Measurements from ENCODE around the gene ADCY3. TPM values are rescaled to one million over a fixed set of nuclear protein-coding genes. Genes with fewer than 3 reads are reported as not detected.

The ADCY3 gene
- total and polyA plus RNA-seq, 9 of the 15 experiments (the other 6 are each of a cell fraction or from before 2014, with no cell fraction given), result 1.5 to 54.8 (median 26.3) TPM

GRCh38 chr2:24914713-24915112 lies 5.3 kb downstream of the ADCY3 start:
- intact Hi-C loops (cut with micrococcal nuclease) (no loop called here), in situ Hi-C loops (cut with MboI) (no loop called here)
- Histone ChIP-seq H3K27me3 (ENCODE audit: control insufficient read depth in 2 of 2, insufficient read depth in 2 of 2, low read length in 2 of 2) (no peaks in the 10 kb centered on the region), H3K4me2 (ENCODE audit: insufficient read depth, low read length) (no peak overlapping the region), H3K36me3 (ENCODE audit: control insufficient read depth, insufficient read depth, low read length) (peaks cover 68% of the 10 kb centered on the region; the same call in 2 of the 3 replicates), H3K4me1 (replicated peaks in 1 of 2; ENCODE audit: control insufficient read depth in 2 of 2, insufficient read depth in 2 of 2, low read length in 2 of 2) (peaks cover 24 to 37% of the 10 kb centered on the region in 2 experiments; a peak in 4 of 5 replicates), H3K9me1 (ENCODE audit: control insufficient read depth, insufficient read depth, low read length) (peaks cover 12% of the 10 kb centered on the region), H3K4me3 (no peak overlapping the region), H2AFZ (ENCODE audit: low read depth, low read length) (no peak overlapping the region), H3K9ac (ENCODE audit: insufficient read depth in 1 of 2, low read depth in 2 of 2, low read length in 2 of 2) (no peak overlapping the region), H3K9me3 (replicated peaks; ENCODE audit: control insufficient read depth, insufficient read depth, low read depth, low read length) (peaks cover 5% of the 10 kb centered on the region), H3K27ac (ENCODE audit: extremely low read depth, low read depth, low read length) (no peak overlapping the region), H4K20me1 (replicated peaks; ENCODE audit: control insufficient read depth, insufficient read depth, low read length) (peaks cover 14% of the 10 kb centered on the region), H3K79me2 (ENCODE audit: control insufficient read depth, insufficient read depth, low read length) (peaks cover 37% of the 10 kb centered on the region)
- ChIA-PET CTCF (ENCODE audit: low intra/inter-chr PET ratio) (interaction anchor here (0.6 kb wide), 1 partner anchor 215 kb away, joined by 3 read pairs; no protein-coding TSS in a partner anchor), POLR2A (no interaction called here)
- DNase-seq (ENCODE audit: extremely low read depth in 1 of 4, low spot score in 3 of 4), result peak in 1 of 4 experiments; percentile 35
- TF ChIP-seq ZBTB8A (IDR thresholded peaks at IDR 0.05; ENCODE audit: partially characterized antibody) (no peak), BDP1 (IDR thresholded peaks at IDR 0.05; ENCODE audit: insufficient read depth, insufficient read length) (no peak), ZNF586 (CRISPR knock-in tag; conservative IDR thresholded peaks at IDR 0.05) (no peak), ZNF518B (CRISPR knock-in tag; IDR thresholded peaks at IDR 0.05) (no peak), ZNF668 (CRISPR knock-in tag; IDR thresholded peaks at IDR 0.05) (no peak), KHSRP (IDR thresholded peaks at IDR 0.05) (no peak), HNRNPH1 (optimal IDR thresholded peaks at IDR 0.05; ENCODE audit: low read depth, low read length) (no peak)
- no TSS peak for BruUV-seq (replicated peaks)
- no peak for ATAC-seq
- no peak for FAIRE-seq
- WGBS (ENCODE audit: insufficient coverage, low coverage, missing lambda C conversion rate), result 68% methylated on average over 4 of the region's 5 CpGs
